Measurements from ENCODE around the gene SYT15.
"Not testable (repeated sequence)": the region's sequence is repeated elsewhere in the genome, so short reads cannot be mapped to it uniquely, and the experiment has no call there.

The SYT15 gene

DNA sequence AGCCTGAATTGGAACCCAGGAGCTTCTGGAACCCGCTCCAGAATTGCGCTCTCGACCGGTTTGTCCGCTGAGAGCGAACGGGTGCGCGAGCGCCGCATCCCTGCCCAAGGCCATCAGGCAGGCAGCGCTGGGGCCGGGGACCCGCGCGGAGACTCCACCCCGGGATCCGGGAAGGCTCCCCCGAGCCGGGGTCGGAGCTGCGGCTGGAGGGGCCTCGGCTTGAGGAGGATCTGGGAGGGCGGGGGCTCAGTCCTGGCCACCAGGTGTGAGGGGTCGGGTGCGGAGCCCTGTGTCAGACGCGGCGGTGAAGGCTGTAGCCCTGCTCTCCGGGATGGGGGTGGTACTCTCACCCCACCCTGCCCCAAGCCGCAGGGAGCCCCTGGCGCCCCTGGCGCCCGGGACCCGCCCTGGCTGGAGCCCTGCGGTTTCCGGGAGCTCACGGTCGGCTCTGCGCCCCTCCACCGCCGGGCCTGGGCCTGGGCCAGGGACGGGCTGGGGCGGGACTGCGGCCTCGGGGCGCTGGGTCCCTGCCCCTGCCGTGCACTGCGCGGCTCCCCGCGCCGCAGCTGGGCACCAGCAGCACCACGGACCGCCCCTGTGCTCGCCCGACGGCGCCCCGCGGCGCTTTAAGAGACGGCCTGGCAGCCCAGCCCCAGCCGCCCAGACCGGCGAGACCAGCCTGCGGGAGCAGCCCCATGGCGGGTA lies at the start of gene SYT15:
Gene SYT15 (plus strand): TSS at position 655 of the 705 bp plus-strand sequence. CDS start 41 bp downstream, at position 696.
- H3K36me3 ChIP-seq (ENCODE audit: control insufficient read depth in 2 of 2, insufficient read depth in 1 of 2, low read length in 2 of 2); CTCF ChIA-PET; H3K4me3 ChIP-seq (ENCODE audit: low read depth, low read length); H3K4me1 ChIP-seq (ENCODE audit: control insufficient read depth, insufficient read depth, low read length); H3K27ac ChIP-seq (ENCODE audit: extremely low read depth, low read depth, low read length); POLR2A ChIA-PET; H3K9me3 ChIP-seq (ENCODE audit: control insufficient read depth, insufficient read depth, low read depth, low read length): not testable (repeated sequence)

DNA sequence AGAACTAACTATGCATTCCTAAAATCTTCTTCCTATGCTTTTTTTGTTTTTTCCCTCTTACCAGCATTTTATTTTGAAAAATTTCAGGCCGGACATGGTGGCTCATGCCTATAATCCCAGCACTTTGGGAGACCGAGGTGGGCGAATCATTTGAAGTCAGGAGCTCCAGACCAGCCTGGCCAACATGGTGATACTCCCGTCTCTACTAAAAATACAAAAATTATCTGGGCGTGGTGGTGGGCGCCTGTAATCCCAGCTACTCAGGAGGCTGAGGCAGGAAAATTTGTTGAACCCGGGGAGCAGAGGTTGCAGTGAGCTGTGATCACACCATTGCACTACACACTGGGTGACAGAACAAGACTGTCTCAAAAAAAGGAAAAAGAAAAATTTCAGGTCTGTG lies 49.2 kb upstream of the SYT15 start:
- POLR2A ChIA-PET; H3K4me3 ChIP-seq (ENCODE audit: low read depth, low read length); H3K9me3 ChIP-seq (ENCODE audit: control insufficient read depth, insufficient read depth, low read depth, low read length); H3K27ac ChIP-seq (ENCODE audit: extremely low read depth, low read depth, low read length); H3K4me1 ChIP-seq (ENCODE audit: control insufficient read depth, insufficient read depth, low read length); H3K36me3 ChIP-seq (ENCODE audit: control insufficient read depth in 2 of 2, insufficient read depth in 1 of 2, low read length in 2 of 2): not testable (repeated sequence)
- CTCF ChIA-PET = interaction anchor here (0.6 to 2.3 kb wide), 3 partner anchors 13 to 485 kb away, joined by 3 to 6 read pairs (median 6); no protein-coding TSS in a partner anchor

DNA sequence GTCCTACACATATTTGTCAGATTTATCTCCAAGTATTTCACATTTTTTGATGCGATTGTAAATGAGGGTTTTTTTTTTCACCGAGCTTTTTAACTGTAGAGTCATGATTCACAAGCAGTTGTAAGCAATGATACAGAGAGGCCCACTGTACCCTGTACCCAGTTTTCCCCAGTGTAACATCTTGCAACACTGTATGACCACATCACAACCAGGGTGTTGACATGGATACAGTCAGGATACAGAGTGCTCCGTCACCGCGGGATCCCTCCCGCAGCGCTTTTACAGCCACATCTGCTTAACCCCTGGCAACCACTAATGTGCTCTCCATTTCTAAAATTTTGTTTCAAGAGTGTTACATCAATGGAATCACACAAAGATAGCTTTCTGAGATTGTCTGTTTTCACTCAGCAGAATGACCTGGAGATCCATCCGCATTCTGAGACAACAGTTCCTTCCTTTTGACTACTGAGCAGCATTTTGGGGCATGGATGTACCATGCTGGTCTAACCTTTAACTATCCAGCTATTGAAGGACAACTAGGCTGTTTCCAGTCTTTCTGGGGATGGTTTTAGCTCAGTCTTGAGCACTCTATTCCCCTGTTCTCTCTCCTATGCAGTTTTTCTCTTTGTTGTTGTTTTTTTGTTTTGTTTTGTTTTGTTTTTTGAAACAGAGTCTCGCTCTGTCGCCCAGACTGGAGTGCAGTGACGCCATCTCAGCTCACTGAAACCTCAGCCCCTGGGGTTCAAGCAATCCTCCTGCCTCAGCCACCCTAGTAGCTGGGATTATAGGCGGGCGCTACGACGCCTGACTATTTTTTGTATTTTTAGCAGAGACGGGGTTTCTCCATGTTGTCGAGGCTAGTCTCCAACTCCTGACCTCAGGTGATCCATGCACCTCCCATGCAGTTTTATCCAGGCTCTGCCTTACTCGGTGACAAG lies 48.4 kb upstream of the SYT15 start:
- TF ChIP-seq ZBTB8A (tag by site-specific recombination; IDR thresholded peaks at IDR 0.05) (no peak), ZNF311 (tag by site-specific recombination; IDR thresholded peaks at IDR 0.05; ENCODE audit: borderline replicate concordance) (no peak), ZNF785 (tag by site-specific recombination; IDR thresholded peaks at IDR 0.05) (no peak), SETDB1 (IDR thresholded peaks at IDR 0.05; ENCODE audit: insufficient read length, low read length) (no peak), SCRT1 (tag by site-specific recombination; IDR thresholded peaks at IDR 0.05; ENCODE audit: borderline replicate concordance) (no peak), ZSCAN30 (tag by site-specific recombination; IDR thresholded peaks at IDR 0.05) (no peak), ZNF223 (tag by site-specific recombination; IDR thresholded peaks at IDR 0.05) (no peak), BCL11A (tag by site-specific recombination; IDR thresholded peaks at IDR 0.05; ENCODE audit: low read depth) (no peak), TRIM28 (IDR thresholded peaks at IDR 0.05; ENCODE audit: borderline replicate concordance, low read length) (no peak), GLI2 (tag by site-specific recombination; IDR thresholded peaks at IDR 0.05; ENCODE audit: borderline replicate concordance, low read depth) (no peak), GLIS2 (tag by site-specific recombination; IDR thresholded peaks at IDR 0.05) (no peak)
- TF ChIP-seq, protein P1, sequence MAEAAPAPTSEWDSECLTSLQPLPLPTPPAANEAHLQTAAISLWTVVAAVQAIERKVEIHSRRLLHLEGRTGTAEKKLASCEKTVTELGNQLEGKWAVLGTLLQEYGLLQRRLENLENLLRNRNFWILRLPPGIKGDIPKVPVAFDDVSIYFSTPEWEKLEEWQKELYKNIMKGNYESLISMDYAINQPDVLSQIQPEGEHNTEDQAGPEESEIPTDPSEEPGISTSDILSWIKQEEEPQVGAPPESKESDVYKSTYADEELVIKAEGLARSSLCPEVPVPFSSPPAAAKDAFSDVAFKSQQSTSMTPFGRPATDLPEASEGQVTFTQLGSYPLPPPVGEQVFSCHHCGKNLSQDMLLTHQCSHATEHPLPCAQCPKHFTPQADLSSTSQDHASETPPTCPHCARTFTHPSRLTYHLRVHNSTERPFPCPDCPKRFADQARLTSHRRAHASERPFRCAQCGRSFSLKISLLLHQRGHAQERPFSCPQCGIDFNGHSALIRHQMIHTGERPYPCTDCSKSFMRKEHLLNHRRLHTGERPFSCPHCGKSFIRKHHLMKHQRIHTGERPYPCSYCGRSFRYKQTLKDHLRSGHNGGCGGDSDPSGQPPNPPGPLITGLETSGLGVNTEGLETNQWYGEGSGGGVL (tag by site-specific recombination; IDR thresholded peaks at IDR 0.05) = no peak
- TF ChIP-seq, protein P2, sequence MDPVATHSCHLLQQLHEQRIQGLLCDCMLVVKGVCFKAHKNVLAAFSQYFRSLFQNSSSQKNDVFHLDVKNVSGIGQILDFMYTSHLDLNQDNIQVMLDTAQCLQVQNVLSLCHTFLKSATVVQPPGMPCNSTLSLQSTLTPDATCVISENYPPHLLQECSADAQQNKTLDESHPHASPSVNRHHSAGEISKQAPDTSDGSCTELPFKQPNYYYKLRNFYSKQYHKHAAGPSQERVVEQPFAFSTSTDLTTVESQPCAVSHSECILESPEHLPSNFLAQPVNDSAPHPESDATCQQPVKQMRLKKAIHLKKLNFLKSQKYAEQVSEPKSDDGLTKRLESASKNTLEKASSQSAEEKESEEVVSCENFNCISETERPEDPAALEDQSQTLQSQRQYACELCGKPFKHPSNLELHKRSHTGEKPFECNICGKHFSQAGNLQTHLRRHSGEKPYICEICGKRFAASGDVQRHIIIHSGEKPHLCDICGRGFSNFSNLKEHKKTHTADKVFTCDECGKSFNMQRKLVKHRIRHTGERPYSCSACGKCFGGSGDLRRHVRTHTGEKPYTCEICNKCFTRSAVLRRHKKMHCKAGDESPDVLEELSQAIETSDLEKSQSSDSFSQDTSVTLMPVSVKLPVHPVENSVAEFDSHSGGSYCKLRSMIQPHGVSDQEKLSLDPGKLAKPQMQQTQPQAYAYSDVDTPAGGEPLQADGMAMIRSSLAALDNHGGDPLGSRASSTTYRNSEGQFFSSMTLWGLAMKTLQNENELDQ (tag by site-specific recombination; IDR thresholded peaks at IDR 0.05; ENCODE audit: low read depth) = no peak
- H3K4me1 ChIP-seq (ENCODE audit: control insufficient read depth, insufficient read depth, low read length) = no peaks in the 10 kb centered on the region
- H3K4me3 ChIP-seq (ENCODE audit: low read depth, low read length) = no peak overlapping the region
- no peaks in the 10 kb centered on the region; a peak in 1 of 3 replicates for H3K36me3 ChIP-seq (ENCODE audit: control insufficient read depth in 2 of 2, insufficient read depth in 1 of 2, low read length in 2 of 2)
- ChIA-PET CTCF (interaction anchor here (0.6 to 2.3 kb wide), 5 partner anchors 13 to 484 kb away, joined by 3 to 6 read pairs (median 4); no protein-coding TSS in a partner anchor), POLR2A (no interaction called here)
- no peak overlapping the region for H3K27ac ChIP-seq (ENCODE audit: extremely low read depth, low read depth, low read length)
- no peaks in the 10 kb centered on the region for H3K9me3 ChIP-seq (ENCODE audit: control insufficient read depth, insufficient read depth, low read depth, low read length)

DNA sequence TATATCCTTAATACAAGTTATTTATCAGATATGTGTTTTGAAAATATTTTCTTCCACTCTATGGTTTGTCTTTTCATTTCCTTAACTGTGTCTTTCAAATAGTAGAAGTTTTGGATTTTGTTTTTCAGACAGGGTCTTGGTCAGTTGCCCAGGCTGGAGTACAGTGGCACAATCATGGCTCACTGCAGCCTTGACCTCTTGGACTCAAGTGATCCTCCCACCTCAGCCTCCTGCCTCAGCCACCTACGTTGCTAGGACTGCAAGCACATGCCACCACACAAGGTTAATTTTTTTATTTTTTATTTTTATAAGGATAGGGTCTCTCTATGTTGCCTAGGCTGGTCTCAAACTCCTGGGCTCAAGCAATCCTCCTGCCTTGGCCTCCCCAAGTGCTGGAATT lies 46.7 kb upstream of the SYT15 start:
- H3K9me3 ChIP-seq (ENCODE audit: control insufficient read depth, insufficient read depth, low read depth, low read length); CTCF ChIA-PET; H3K27ac ChIP-seq (ENCODE audit: extremely low read depth, low read depth, low read length): not testable (repeated sequence)

More for the DNA sequence above, 46.7 kb upstream of the SYT15 start:
- H3K4me1 ChIP-seq (ENCODE audit: control insufficient read depth, insufficient read depth, low read length); H3K4me3 ChIP-seq (ENCODE audit: low read depth, low read length); POLR2A ChIA-PET; H3K36me3 ChIP-seq (ENCODE audit: control insufficient read depth in 2 of 2, insufficient read depth in 1 of 2, low read length in 2 of 2): not testable (repeated sequence)

Measured in HEK293 (cell line).